Activated CD8-positive, alpha-beta memory T cell treated with anti-CD3 and anti-CD28 coated beads, Interleukin-2, amount 50 U/mL, for 24 hours (primary cell): Measurements from ENCODE around the gene TMEM201.
"Not testable (repeated sequence)": the region's sequence is repeated elsewhere in the genome, so short reads cannot be mapped to it uniquely, and the experiment has no call there.

Experiments
- DNase-seq: peaks from one replicate; pipeline ENCODE4 v3.0.0-alpha.2; 2020; ENCODE audit errors: extremely low read depth

TMEM201 gene

GRCh38 chr1:9588551-9589143, at the start of gene TMEM201:
TSS of gene TMEM201 (plus strand) at chr1:9588911. CDS start at chr1:9588931, 20 bp downstream.
- DNase-seq: peak; percentile 75

- DNase-seq: peak; percentile 94
These were observed 49.4 kb upstream of the TMEM201 start, which contains the start of gene SLC25A33 for GRCh38 chr1:9539165-9539828. TSS of gene SLC25A33 (plus strand) at chr1:9539465. CDS start at chr1:9539692, 227 bp downstream.

GRCh38 chr1:9539829-9540550, 48.7 kb upstream of the TMEM201 start:
- no peak for DNase-seq

GRCh38 chr1:9542430-9542829, 46.3 kb upstream of the TMEM201 start:
- DNase-seq: no peak

- DNase-seq: no peak
These were observed 43.8 kb upstream of the TMEM201 start for GRCh38 chr1:9544926-9545325.

- no peak for DNase-seq
These were observed 38.7 kb upstream of the TMEM201 start for GRCh38 chr1:9549955-9550546.

- no peak for DNase-seq
These were observed 36.7 kb upstream of the TMEM201 start for GRCh38 chr1:9551984-9552383.

- no peak for DNase-seq
These were observed 35.0 kb upstream of the TMEM201 start for GRCh38 chr1:9553736-9554144.

- no peak for DNase-seq
These were observed 32.8 kb upstream of the TMEM201 start for GRCh38 chr1:9555942-9556341.

GRCh38 chr1:9557624-9558023, 31.1 kb upstream of the TMEM201 start:
- no peak for DNase-seq

- no peak for DNase-seq
These were observed 30.3 kb upstream of the TMEM201 start for GRCh38 chr1:9558271-9558945.

GRCh38 chr1:9558946-9559545, 29.7 kb upstream of the TMEM201 start:
- DNase-seq: no peak

GRCh38 chr1:9559673-9560072, 29.0 kb upstream of the TMEM201 start:
- no peak for DNase-seq

GRCh38 chr1:9560090-9560489, 28.6 kb upstream of the TMEM201 start:
- DNase-seq: not testable (repeated sequence)

- no peak for DNase-seq
These were observed 27.3 kb upstream of the TMEM201 start for GRCh38 chr1:9561429-9561828.

GRCh38 chr1:9569267-9569666, 19.4 kb upstream of the TMEM201 start:
- no peak for DNase-seq

- DNase-seq: not testable (repeated sequence)
These were observed 17.7 kb upstream of the TMEM201 start for GRCh38 chr1:9570886-9571529.

GRCh38 chr1:9573723-9574122, 15.0 kb upstream of the TMEM201 start:
- no peak for DNase-seq

- DNase-seq: no peak
These were observed 13.2 kb upstream of the TMEM201 start for GRCh38 chr1:9575486-9575885.

GRCh38 chr1:9576903-9577302, 11.8 kb upstream of the TMEM201 start:
- no peak for DNase-seq

GRCh38 chr1:9577423-9577822, 11.3 kb upstream of the TMEM201 start:
- DNase-seq: no peak
